PC-9 (cell line): ENCODE results near the gene TMEM208.

Experiments
- CTCF ChIP-seq: fragments of 200-600 bp; sonication (generic); conservative IDR thresholded peaks from 2 replicates; pipeline ENCODE4 v1.6.1; 2017; ENCODE audit warnings: mixed run types, antibody characterized with exemption, mild to moderate bottlenecking, moderate library complexity
- EZH2 ChIP-seq: fragments of 200-600 bp; sonication (generic); IDR thresholded peaks from 2 replicates; pipeline ENCODE4 v1.8.0; 2017; ENCODE audit warnings: antibody characterized with exemption, low read depth

DNA sequence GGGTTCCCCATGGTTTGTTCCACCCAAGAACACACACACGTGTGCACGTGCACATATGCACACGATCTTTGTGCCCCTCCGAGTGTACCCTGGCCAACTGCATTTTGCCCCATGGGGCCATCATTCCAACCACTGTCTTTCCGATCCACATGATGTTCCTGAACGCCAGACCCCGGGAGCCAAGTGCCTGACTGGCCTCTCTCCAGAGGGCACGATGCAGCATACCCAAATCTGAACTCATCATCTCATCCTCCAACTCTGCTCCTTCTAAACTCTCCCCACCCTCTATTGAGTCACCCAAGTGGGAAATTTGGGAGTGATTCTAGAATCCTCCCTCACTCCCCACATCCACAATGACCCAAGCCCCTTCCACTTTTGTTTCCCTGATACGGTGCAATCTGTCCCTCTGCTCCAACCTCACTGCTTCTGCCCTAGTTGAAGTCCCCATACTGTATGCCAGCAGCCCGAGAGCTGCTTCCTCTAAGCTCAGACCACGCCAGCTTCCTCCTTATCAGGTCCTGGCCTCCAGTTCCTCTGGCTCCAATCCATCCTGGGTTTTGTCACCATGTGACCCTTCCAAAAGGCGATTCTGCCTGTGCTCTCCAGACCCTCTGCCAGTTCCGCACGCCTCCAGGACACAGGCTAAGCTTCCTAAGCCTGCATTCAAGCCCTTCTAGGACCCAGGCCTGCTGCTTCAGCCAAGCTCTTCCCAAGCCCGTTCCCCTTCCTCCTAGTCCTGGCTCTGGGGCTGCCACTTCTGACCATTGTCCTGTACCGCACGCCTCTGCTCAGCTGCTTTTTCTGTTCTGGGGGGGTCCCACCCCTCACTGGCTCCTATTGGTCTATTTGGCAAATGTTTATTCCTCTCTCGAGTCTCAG, 10.1 kb upstream of the TMEM208 start:
- TF ChIP-seq CTCF (no peak), EZH2 (no peak)
